ENCODE data around the gene SKA1. TPM values are rescaled to one million over a fixed set of nuclear protein-coding genes. Genes with fewer than 3 reads are reported as not detected.
"Not testable (repeated sequence)": the region's sequence is repeated elsewhere in the genome, so short reads cannot be mapped to it uniquely, and the experiment has no call there.

SKA1 gene
- total RNA-seq, 3 donors from 2014 or later (not counting 1 experiment from before 2014, with no cell fraction given): 1.1 to 1.2 (median 1.2) TPM

DNA sequence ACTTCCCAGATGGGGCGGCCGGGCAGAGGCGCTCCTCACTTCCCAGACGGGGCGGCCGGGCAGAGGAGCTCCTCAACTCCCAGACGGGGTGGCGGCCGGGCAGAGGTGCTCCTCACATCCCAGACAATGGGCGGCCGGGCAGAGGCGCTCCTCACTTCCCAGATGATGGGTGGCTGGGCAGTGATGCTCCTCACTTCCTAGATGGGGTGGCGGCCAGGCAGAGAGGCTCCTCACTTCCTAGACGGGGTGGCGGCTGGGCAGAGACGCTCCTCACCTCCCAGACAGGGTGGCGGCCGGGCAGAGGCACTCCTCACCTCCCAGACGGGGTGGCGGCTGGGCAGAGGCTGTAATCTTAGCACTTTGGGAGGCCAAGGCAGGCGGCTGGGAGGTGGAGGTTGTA is 42.9 kb downstream of the SKA1 start:
- H3K4me3 ChIP-seq (ENCODE audit: low read length); H3K27ac Mint-ChIP-seq; H3K27ac ChIP-seq (ENCODE audit: low read length); H3K36me3 ChIP-seq (ENCODE audit: control insufficient read depth, insufficient read depth, low read length); H3K4me3 Mint-ChIP-seq; DNase-seq; intact Hi-C loops (cut with micrococcal nuclease); ATAC-seq; H3K4me1 Mint-ChIP-seq; H3K4me1 ChIP-seq (ENCODE audit: control insufficient read depth, insufficient read depth, low read length); H3K9me3 ChIP-seq (ENCODE audit: control insufficient read depth, insufficient read depth, low read length); H3K9me3 Mint-ChIP-seq; H3K36me3 Mint-ChIP-seq; H3K27me3 ChIP-seq (ENCODE audit: control insufficient read depth, insufficient read depth, low read length): not testable (repeated sequence)
- WGBS (ENCODE audit: insufficient coverage): 97% methylated on average over 20 of the region's 21 CpGs
- H3K27me3 Mint-ChIP-seq (ENCODE audit: low read depth in 2 of 2): peaks cover 12 to 27% of the 10 kb centered on the region in 2 donors

DNA sequence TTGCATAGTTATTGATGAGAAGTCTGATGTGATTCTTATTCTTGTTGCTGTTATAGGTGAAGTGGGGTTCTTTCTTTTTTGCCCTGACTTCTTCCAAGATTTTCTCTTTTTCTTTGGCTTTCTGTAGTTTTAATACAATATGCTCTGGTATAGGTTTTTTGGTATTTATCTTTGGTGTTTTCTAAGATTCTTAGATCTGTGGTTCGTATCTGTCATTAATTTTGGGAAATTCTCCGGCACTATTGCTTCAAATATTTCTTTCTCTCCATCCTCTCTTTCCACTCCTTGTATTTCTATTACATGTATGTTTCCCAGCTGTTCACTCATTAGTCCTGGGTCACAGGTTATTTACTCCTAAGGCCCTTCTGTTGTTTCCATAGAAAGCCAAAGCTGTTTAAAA is 43.8 kb downstream of the SKA1 start:
- Mint-ChIP-seq H3K36me3 (no peaks in the 10 kb centered on the region), H3K27me3 (ENCODE audit: low read depth in 2 of 2) (peaks cover 13 to 18% of the 10 kb centered on the region in 2 donors), H3K4me1 (no peaks in the 10 kb centered on the region), H3K4me3 (no peak overlapping the region), H3K9me3 (peaks cover 0 to 4% of the 10 kb centered on the region in 2 donors), H3K27ac (no peak overlapping the region)
- TF ChIP-seq, protein P1, sequence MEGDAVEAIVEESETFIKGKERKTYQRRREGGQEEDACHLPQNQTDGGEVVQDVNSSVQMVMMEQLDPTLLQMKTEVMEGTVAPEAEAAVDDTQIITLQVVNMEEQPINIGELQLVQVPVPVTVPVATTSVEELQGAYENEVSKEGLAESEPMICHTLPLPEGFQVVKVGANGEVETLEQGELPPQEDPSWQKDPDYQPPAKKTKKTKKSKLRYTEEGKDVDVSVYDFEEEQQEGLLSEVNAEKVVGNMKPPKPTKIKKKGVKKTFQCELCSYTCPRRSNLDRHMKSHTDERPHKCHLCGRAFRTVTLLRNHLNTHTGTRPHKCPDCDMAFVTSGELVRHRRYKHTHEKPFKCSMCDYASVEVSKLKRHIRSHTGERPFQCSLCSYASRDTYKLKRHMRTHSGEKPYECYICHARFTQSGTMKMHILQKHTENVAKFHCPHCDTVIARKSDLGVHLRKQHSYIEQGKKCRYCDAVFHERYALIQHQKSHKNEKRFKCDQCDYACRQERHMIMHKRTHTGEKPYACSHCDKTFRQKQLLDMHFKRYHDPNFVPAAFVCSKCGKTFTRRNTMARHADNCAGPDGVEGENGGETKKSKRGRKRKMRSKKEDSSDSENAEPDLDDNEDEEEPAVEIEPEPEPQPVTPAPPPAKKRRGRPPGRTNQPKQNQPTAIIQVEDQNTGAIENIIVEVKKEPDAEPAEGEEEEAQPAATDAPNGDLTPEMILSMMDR (IDR thresholded peaks at IDR 0.05): no peak
- no peak overlapping the region for H3K4me3 ChIP-seq (ENCODE audit: low read length)
- peaks cover 2% of the 10 kb centered on the region for H3K27me3 ChIP-seq (ENCODE audit: control insufficient read depth, insufficient read depth, low read length)
- DNase-seq (no peak), ATAC-seq (no peak)
- H3K36me3 ChIP-seq (ENCODE audit: control insufficient read depth, insufficient read depth, low read length): no peaks in the 10 kb centered on the region
- H3K27ac ChIP-seq (ENCODE audit: low read length): no peak overlapping the region
- intact Hi-C loops (cut with micrococcal nuclease): no loop called here
- WGBS (ENCODE audit: insufficient coverage): 94% methylated on average over 2 of the region's 2 CpGs
- no peaks in the 10 kb centered on the region for H3K4me1 ChIP-seq (ENCODE audit: control insufficient read depth, insufficient read depth, low read length)
- no peaks in the 10 kb centered on the region for H3K9me3 ChIP-seq (ENCODE audit: control insufficient read depth, insufficient read depth, low read length)

DNA sequence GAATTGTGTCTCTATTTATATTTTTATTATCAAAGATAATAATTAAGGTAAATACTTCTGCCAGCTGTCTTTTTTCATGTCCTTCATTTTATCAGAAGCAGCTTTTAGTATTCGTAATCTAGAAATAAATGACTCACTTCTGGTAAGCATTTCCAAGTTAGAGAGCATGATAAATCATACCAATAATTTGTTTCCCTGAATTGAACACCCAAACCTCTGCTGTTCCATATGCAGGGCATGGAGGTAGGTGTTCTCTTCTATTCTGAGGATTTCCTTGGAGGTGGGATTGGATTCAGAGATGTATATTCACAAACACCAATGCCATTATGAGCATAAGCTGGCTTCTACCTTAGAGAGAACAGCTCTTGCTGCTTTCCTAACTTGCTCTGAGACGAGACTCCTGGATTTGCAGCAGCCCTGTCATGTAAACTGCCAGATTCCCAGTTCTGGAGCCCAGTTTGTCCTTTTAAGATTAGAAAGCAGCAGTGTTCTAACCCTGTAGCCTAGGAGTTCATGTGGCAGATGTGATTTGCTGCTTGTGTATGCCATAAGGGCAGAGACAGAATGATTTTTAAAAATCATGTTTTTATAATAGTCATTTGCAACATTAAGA is 47.5 kb downstream of the SKA1 start:
- TF ChIP-seq, protein P1 (IDR thresholded peaks at IDR 0.05): no peak

DNA sequence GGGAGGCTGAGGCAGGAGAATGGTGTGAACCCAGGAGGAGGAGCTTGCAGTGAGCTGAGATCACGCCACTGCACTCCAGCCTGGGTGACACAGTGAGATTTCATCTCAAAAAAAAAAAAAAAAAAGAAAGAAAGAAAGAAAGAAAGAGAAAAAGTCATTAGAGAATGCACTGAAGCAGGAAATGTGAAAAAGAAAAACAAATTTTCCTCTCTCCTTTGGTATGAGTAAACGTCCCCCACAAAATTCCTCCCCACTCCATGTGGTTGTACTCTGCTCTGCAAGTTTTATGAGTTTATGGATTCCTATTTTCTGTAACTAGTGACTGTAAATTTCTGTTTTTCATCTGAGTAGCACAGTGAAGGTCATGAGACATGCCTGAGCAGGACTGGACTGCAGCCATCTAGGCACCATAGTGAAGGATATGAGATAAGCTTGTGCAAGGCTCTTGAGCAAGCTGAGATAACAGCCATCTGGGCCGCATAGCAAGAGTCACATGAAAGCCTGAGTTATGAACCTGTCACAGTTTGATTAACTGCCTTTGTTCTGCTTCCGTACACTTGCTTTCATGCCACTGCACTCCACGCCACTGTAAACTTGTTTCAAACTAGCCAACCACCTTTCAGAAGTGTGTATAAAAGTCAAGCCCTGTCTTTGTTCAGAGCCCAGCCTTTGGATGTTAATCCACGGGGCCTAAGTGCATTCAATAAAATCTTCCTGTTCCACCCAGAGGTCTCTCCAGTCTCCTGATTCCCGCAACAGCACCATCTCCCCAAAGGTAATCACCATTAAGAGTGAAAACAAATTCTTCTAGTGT is 50.2 kb downstream of the SKA1 start:
- H3K27ac ChIP-seq (ENCODE audit: low read length): no peak overlapping the region
- no peaks in the 10 kb centered on the region for H3K9me3 ChIP-seq (ENCODE audit: control insufficient read depth, insufficient read depth, low read length)
- peaks cover 9 to 23% of the 10 kb centered on the region in 2 donors for H3K27me3 Mint-ChIP-seq (ENCODE audit: low read depth in 2 of 2)
- intact Hi-C loops (cut with micrococcal nuclease): no loop called here
- DNase-seq: no peak
- 45% methylated on average over 5 of the region's 7 CpGs for WGBS (ENCODE audit: insufficient coverage)
- no peaks in the 10 kb centered on the region for H3K36me3 ChIP-seq (ENCODE audit: control insufficient read depth, insufficient read depth, low read length)
- ATAC-seq: no peak
- no peaks in the 10 kb centered on the region for H3K27me3 ChIP-seq (ENCODE audit: control insufficient read depth, insufficient read depth, low read length)
- peaks cover 2 to 3% of the 10 kb centered on the region in 2 donors for H3K9me3 Mint-ChIP-seq
- no peak overlapping the region for H3K4me3 Mint-ChIP-seq
- H3K36me3 Mint-ChIP-seq: peaks cover 8% of the 10 kb centered on the region
- TF ChIP-seq, protein P1 (IDR thresholded peaks at IDR 0.05): no peak
- H3K4me1 ChIP-seq (ENCODE audit: control insufficient read depth, insufficient read depth, low read length): no peaks in the 10 kb centered on the region
- no peak overlapping the region for H3K27ac Mint-ChIP-seq
- H3K4me3 ChIP-seq (ENCODE audit: low read length): no peak overlapping the region
- H3K4me1 Mint-ChIP-seq: no peaks in the 10 kb centered on the region

More for the DNA sequence above, 47.5 kb downstream of the SKA1 start:
- no peak overlapping the region for H3K4me3 Mint-ChIP-seq
- WGBS (ENCODE audit: insufficient coverage): 80% methylated on average over 2 of the region's 2 CpGs
- no peak overlapping the region for H3K27ac Mint-ChIP-seq
- Histone ChIP-seq H3K36me3 (ENCODE audit: control insufficient read depth, insufficient read depth, low read length) (no peaks in the 10 kb centered on the region), H3K4me1 (ENCODE audit: control insufficient read depth, insufficient read depth, low read length) (no peaks in the 10 kb centered on the region), H3K4me3 (ENCODE audit: low read length) (no peak overlapping the region), H3K27ac (ENCODE audit: low read length) (no peak overlapping the region), H3K9me3 (ENCODE audit: control insufficient read depth, insufficient read depth, low read length) (no peaks in the 10 kb centered on the region), H3K27me3 (ENCODE audit: control insufficient read depth, insufficient read depth, low read length) (no peaks in the 10 kb centered on the region)
- H3K9me3 Mint-ChIP-seq: peaks cover 2 to 7% of the 10 kb centered on the region in 2 donors
- H3K4me1 Mint-ChIP-seq: no peaks in the 10 kb centered on the region
- peaks cover 8% of the 10 kb centered on the region for H3K36me3 Mint-ChIP-seq
- H3K27me3 Mint-ChIP-seq (ENCODE audit: low read depth in 2 of 2): peaks cover 8 to 19% of the 10 kb centered on the region in 2 donors
- no peak for DNase-seq
- intact Hi-C loops (cut with micrococcal nuclease): no loop called here
- no peak for ATAC-seq

Measured in natural killer cell (primary cell).